Hepatocyte (in vitro differentiated cells): ENCODE measurements around the gene PI4K2A. TPM values are rescaled to one million over a fixed set of nuclear protein-coding genes. Genes with fewer than 3 reads are reported as not detected.
"Not testable (repeated sequence)": the region's sequence is repeated elsewhere in the genome, so short reads cannot be mapped to it uniquely, and the experiment has no call there.

Experiments
- DNase-seq: peaks from one replicate; pipeline ENCODE4 v3.0.0-alpha.2; 2016; ENCODE audit warnings: low spot score
- H2AFZ ChIP-seq: fragments of 200-600 bp; sonication (generic); 2 replicates; pipeline ENCODE4 v1.6.0; 2016; ENCODE audit warnings: antibody characterized with exemption, mild to moderate bottlenecking
- H3K27ac ChIP-seq: fragments of 200-600 bp; sonication (generic); 2 replicates; pipeline ENCODE4 v1.5.1; 2016; ENCODE audit warnings: mild to moderate bottlenecking
- H3K27me3 ChIP-seq: fragments of 200-600 bp; sonication (generic); 2 replicates; pipeline ENCODE4 v1.6.1; 2016
- H3K36me3 ChIP-seq: fragments of 200-600 bp; sonication (generic); replicated peaks from 2 replicates; pipeline ENCODE4 v1.5.1; 2016; ENCODE audit warnings: low read depth; ENCODE audit not compliant: insufficient read depth
- H3K4me1 ChIP-seq: fragments of 200-600 bp; sonication (generic); 2 replicates; pipeline ENCODE4 v1.5.1; 2016; ENCODE audit warnings: mild to moderate bottlenecking, moderate library complexity; ENCODE audit not compliant: insufficient read depth
- H3K4me2 ChIP-seq: fragments of 200-600 bp; sonication (generic); 2 replicates; pipeline ENCODE4 v1.6.0; 2016
- H3K4me3 ChIP-seq: fragments of 200-600 bp; sonication (generic); 2 replicates; pipeline ENCODE4 v1.5.1; 2016; ENCODE audit warnings: mild to moderate bottlenecking
- H3K79me2 ChIP-seq: fragments of 200-600 bp; sonication (generic); 2 replicates; pipeline ENCODE4 v1.6.0; 2017; ENCODE audit warnings: mild to moderate bottlenecking
- H3K9me2 ChIP-seq: fragments of 200-600 bp; sonication (generic); replicated peaks from 2 replicates; pipeline ENCODE4 v1.6.0; 2017; ENCODE audit warnings: mild to moderate bottlenecking; ENCODE audit not compliant: insufficient read depth
- H3K9me3 ChIP-seq: fragments of 200-600 bp; sonication (generic); 2 replicates; pipeline ENCODE4 v1.5.1; 2016; ENCODE audit warnings: low read depth, mild to moderate bottlenecking
- H4K20me1 ChIP-seq: fragments of 200-600 bp; sonication (generic); 2 replicates; pipeline ENCODE4 v1.6.0; 2016; ENCODE audit warnings: mild to moderate bottlenecking; ENCODE audit not compliant: insufficient read depth, poor library complexity, severe bottlenecking
- EZH2 ChIP-seq: fragments of 200-600 bp; sonication (generic); IDR thresholded peaks from 2 replicates; pipeline ENCODE4 v1.6.1; 2016; ENCODE audit warnings: antibody characterized with exemption, mild to moderate bottlenecking, borderline replicate concordance
- EZH2phosphoT487 ChIP-seq: fragments of 200-600 bp; sonication (generic); IDR thresholded peaks from one replicate; pipeline ENCODE4 v1.6.1; 2018; ENCODE audit warnings: antibody characterized with exemption, mild to moderate bottlenecking, low read depth, moderate library complexity; ENCODE audit not compliant: unreplicated experiment, severe bottlenecking
- WGBS: methylation state at CpG from one replicate; pipeline ENCODE4 v1.1.6; 2016; ENCODE audit warnings: low lambda C conversion rate; ENCODE audit errors: missing lambda C conversion rate; 5-methylcytosine and 5-hydroxymethylcytosine counted together
- polyA plus RNA-seq: library from polyadenylated mRNA; unstranded; fragments of >200 nt; fragmentation: Nextera tagmentation; extraction: Ambion mirVana; gene quantifications from 2 replicates; pipeline ENCODE4 v1.2.1, GENCODE V29; 2016
- total RNA-seq: library from RNA; depleted of rRNA; stranded (reverse); fragments of >200 nt; gene quantifications from 2 replicates; pipeline ENCODE4 v1.2.3, GENCODE V29; 2014
- TF ChIP-seq, protein P1 (sequence below): fragments of 200-600 bp; sonication (generic); IDR thresholded peaks from 2 replicates; pipeline ENCODE4 v1.5.1; 2016; ENCODE audit warnings: antibody characterized with exemption, mild to moderate bottlenecking; ENCODE audit not compliant: poor library complexity

PI4K2A gene
- total and polyA plus RNA-seq, 2 experiments from 2014 or later, result 22.4 to 25.9 TPM

DNA sequence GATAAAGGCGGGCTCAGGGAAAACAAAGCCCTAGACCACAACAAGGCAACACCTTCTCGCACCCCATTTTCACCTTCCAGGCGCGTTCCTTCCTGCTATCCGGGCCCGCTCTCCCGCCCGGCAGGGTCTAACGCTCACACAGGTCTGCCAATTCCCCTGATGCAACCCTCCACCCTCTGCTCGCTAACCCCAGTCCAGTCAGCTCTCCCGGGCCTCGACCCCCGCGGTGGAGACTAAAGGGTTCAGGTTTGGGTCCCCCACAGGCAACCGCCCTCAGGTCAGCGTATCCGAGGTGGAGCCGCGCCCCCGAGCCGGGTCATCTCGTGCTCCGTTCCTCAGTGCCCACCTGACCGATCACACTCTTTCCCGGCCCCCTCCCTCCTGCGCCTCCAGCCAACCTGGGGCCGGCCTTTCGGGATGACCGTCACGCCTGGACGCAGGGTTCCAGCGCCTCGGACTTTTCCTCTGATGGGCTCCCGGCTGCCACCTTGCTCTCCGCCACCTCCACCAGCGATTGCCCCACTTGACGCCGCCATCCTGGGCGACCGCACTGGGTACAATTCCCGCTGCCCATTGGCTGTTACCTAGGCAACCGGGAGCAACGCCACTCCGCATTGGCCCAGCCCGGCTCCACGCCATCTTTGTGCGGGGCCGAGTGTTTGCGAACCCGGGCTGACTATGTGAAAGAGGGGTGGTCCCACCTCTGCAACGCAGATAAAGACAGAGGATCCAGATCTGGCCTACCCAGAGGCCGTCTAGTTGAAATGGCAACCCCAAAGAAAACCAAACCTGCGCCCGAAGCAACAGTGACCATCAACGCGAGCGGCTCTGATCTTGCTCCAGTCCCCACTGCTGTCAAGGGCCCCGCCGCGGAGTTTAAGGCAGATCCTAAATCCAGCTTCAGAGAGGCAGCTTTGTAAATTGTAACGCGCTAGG, 7.3 kb upstream of the PI4K2A start, which contains the start of gene MORN4:
MORN4 (minus strand) TSS at position 552 of the 936 bp plus-strand sequence. CDS start 13,847 bp downstream, outside the sequence.
- H3K36me3 ChIP-seq, result no peaks in the 10 kb centered on the region
- no peaks in the 10 kb centered on the region for H3K4me1 ChIP-seq
- H3K4me3 ChIP-seq, result peak within 1 kb of the TSS; percentile 80
- peak within 1 kb of the TSS; percentile 72 for H3K27ac ChIP-seq
- peak within 1 kb of the TSS; percentile 79 for H3K4me2 ChIP-seq
- WGBS, result 6% methylated on average over 62 of the region's 62 CpGs
- H3K9me3 ChIP-seq, result no peaks in the 10 kb centered on the region
- TF ChIP-seq, protein P1, sequence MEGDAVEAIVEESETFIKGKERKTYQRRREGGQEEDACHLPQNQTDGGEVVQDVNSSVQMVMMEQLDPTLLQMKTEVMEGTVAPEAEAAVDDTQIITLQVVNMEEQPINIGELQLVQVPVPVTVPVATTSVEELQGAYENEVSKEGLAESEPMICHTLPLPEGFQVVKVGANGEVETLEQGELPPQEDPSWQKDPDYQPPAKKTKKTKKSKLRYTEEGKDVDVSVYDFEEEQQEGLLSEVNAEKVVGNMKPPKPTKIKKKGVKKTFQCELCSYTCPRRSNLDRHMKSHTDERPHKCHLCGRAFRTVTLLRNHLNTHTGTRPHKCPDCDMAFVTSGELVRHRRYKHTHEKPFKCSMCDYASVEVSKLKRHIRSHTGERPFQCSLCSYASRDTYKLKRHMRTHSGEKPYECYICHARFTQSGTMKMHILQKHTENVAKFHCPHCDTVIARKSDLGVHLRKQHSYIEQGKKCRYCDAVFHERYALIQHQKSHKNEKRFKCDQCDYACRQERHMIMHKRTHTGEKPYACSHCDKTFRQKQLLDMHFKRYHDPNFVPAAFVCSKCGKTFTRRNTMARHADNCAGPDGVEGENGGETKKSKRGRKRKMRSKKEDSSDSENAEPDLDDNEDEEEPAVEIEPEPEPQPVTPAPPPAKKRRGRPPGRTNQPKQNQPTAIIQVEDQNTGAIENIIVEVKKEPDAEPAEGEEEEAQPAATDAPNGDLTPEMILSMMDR, result no peak
- no peak for TF ChIP-seq EZH2
- DNase-seq, result peak; percentile 96
- no peaks in the 10 kb centered on the region for H4K20me1 ChIP-seq
- no peaks in the 10 kb centered on the region for H3K9me2 ChIP-seq
- no peaks in the 10 kb centered on the region for H3K27me3 ChIP-seq
- H2AFZ ChIP-seq, result peak within 1 kb of the TSS; percentile 100
- H3K79me2 ChIP-seq, result peaks cover 14% of the 10 kb centered on the region

DNA sequence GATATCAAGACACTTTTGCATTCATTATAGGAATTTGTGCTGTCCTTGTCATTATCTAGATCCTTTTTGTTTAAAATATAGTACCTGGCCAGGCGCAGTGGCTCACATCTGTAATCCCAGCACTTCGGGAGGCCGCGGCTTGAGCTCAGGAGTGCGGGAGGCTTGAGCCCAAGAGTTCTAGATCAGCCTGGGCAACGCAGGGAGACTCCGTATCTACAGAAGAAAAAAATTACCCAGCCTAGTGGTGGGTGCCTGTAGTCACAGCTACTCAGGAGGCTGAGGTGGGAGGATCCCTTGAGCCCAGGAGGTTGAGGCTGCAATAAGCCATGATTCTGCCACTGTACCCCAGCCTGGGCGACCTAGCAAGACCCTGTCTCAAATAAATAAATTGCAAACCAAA, 6.5 kb upstream of the PI4K2A start:
- peak overlapping the region; percentile 79 for H3K4me2 ChIP-seq
- no peaks in the 10 kb centered on the region for H3K4me1 ChIP-seq
- H3K4me3 ChIP-seq, result peak overlapping the region; percentile 63
- peaks cover 14% of the 10 kb centered on the region for H3K79me2 ChIP-seq
- H3K9me3 ChIP-seq, result no peaks in the 10 kb centered on the region
- H3K27ac ChIP-seq, result peak overlapping the region; percentile 72
- WGBS, result 95% methylated on average over 8 of the region's 8 CpGs
- no peaks in the 10 kb centered on the region for H4K20me1 ChIP-seq
- no peak for DNase-seq
- H3K9me2 ChIP-seq, result no peaks in the 10 kb centered on the region
- peak overlapping the region; percentile 100 for H2AFZ ChIP-seq
- H3K27me3 ChIP-seq, result no peaks in the 10 kb centered on the region
- no peaks in the 10 kb centered on the region for H3K36me3 ChIP-seq
- TF ChIP-seq EZH2 (no peak), EZH2phosphoT487 (no peak)
- TF ChIP-seq, protein P1, result no peak

DNA sequence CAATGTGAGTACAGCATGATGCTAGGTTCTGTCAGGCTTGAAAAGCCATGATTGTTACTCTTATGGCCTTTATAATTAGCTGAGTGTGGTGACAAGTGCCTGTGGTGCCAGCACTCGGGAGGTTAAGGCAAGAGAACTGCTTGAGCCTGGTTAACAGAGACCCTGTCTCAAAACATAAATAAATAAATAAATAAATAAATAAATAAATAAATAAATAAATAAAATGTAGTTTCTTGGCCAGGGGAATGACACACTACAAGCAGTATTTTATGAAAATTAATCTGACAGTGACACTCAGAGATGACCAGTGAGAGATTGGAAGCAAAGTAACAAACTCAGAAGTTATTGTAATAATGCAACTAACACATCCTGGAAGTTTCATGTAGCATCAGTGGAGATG, 4.9 kb upstream of the PI4K2A start:
- DNase-seq, result no peak
- Histone ChIP-seq H3K27ac (no peak overlapping the region), H3K4me3 (no peak overlapping the region), H3K4me2 (no peak overlapping the region), H3K9me2 (no peaks in the 10 kb centered on the region), H2AFZ (no peak overlapping the region), H3K9me3 (no peaks in the 10 kb centered on the region), H4K20me1 (no peaks in the 10 kb centered on the region), H3K4me1 (no peaks in the 10 kb centered on the region), H3K36me3 (no peaks in the 10 kb centered on the region), H3K27me3 (no peaks in the 10 kb centered on the region), H3K79me2 (peaks cover 14% of the 10 kb centered on the region)
- no peak for TF ChIP-seq EZH2phosphoT487
- TF ChIP-seq, protein P1, result no peak
- TF ChIP-seq EZH2, result no peak
- 100% methylated on average over 1 of the region's 1 CpG for WGBS

DNA sequence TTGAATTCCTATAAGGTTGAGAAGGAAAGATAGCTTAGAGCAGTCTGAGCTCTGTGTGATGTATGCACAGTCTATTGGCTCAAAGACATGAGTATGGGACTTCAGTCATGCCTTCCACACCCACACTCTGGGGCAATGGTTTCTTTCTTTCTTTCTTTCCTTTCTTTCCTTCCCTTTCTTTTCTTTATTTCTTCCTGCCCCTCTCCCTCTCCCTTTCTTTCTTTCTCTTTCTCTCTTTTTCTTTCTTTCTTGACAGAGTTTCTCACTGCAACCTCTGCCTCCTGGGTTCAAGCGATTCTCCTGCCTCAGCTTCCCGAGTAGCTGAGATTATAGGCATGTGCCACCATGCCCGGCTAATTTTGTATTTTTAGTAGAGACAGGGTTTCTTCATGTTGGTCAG, 1.4 kb upstream of the PI4K2A start:
- 95% methylated on average over 3 of the region's 3 CpGs for WGBS
- H3K4me3 ChIP-seq, H2AFZ ChIP-seq: not testable (repeated sequence)

More for the DNA sequence above, 1.4 kb upstream of the PI4K2A start:
- not testable (repeated sequence) for H3K4me2 ChIP-seq, H3K36me3 ChIP-seq, H3K9me3 ChIP-seq, H3K27me3 ChIP-seq, DNase-seq, H3K27ac ChIP-seq, H3K9me2 ChIP-seq
- Histone ChIP-seq H3K4me1 (peaks cover 13% of the 10 kb centered on the region), H3K79me2 (peaks cover 32% of the 10 kb centered on the region), H4K20me1 (peaks cover 12% of the 10 kb centered on the region)
